Activated CD8-positive, alpha-beta T cell treated with anti-CD3 and anti-CD28 coated beads, Interleukin-2, amount 10 ng/mL, durations not matched to agents 7 days and 5 days (primary cell): ENCODE results near the gene NKX2-3. TPM values are rescaled to one million over a fixed set of nuclear protein-coding genes. Genes with fewer than 3 reads are reported as not detected.

Source experiments
- ATAC-seq: fragments of 150-1000 bp; cut with Tn5 transposase; one replicate; pipeline ENCODE4 v1.10.0; 2021; ENCODE audit warnings: moderate library complexity
- CTCF ChIA-PET: fragments of 350-600 bp; sonication (Branson Sonifier 250); formaldehyde crosslinking; loops from one replicate; lab custom pipeline; 2021; ENCODE audit warnings: antibody characterized with exemption; lab: Charles Lee
- POLR2A ChIA-PET: fragments of 350-600 bp; sonication (Branson Sonifier 250); formaldehyde crosslinking; loops from one replicate; lab custom pipeline; 2021; ENCODE audit warnings: antibody characterized with exemption; lab: Charles Lee
- DNase-seq: peaks from one replicate; pipeline ENCODE4 v3.0.0-alpha.2; 2020
- H3K27ac Mint-ChIP-seq: one replicate; pipeline ENCODE4 v1.8.0; 2021; ENCODE audit warnings: mild to moderate bottlenecking, mixed read lengths
- H3K27me3 Mint-ChIP-seq: one replicate; pipeline ENCODE4 v1.8.0; 2021; ENCODE audit warnings: low read depth, mixed read lengths
- H3K36me3 Mint-ChIP-seq: one replicate; pipeline ENCODE4 v1.8.0; 2021; ENCODE audit warnings: low read depth, mixed read lengths
- H3K4me1 Mint-ChIP-seq: one replicate; pipeline ENCODE4 v1.8.0; 2021; ENCODE audit warnings: low read depth, mixed read lengths
- H3K4me3 Mint-ChIP-seq: one replicate; pipeline ENCODE4 v1.8.0; 2021; ENCODE audit warnings: mild to moderate bottlenecking, mixed read lengths
- H3K9me3 Mint-ChIP-seq: one replicate; pipeline ENCODE4 v1.8.0; 2022; ENCODE audit warnings: mixed read lengths; ENCODE audit not compliant: insufficient read depth
- total RNA-seq, 2 experiments: library from RNA; stranded (reverse); gene quantifications; one replicate each; pipeline ENCODE4 v1.2.3, GENCODE V29; 2021

Gene NKX2-3
- total RNA-seq: not detected

DNA sequence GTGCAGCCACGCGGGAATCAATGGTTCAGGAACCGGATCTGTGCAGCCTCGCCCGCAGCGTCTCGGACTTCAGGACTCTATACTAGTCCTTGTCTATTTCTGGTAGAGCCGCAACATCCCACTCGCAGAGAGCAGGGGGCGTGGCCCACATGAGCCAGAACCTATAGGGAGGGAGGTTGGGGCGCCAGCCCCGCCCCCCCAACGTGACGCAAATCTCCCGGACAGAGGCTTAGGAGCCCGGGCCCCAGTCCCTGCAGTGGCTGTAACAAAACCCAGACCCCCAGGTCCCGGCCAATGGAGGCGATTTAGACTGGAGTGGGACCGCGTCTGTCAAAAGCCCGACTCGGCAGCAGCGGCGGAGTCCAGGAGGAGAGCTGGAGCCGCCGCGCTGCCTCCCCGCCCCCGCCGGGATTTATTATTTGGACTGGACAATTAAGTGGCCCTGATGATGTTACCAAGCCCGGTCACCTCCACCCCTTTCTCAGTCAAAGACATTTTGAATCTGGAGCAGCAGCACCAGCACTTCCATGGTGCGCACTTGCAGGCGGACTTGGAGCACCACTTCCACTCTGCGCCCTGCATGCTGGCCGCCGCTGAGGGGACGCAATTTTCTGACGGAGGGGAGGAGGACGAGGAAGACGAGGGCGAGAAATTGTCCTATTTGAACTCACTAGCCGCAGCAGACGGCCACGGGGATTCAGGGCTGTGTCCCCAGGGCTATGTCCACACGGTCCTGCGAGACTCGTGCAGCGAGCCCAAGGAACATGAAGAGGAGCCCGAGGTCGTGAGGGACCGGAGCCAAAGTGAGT is at the start of gene NKX2-3:
NKX2-3 (plus strand) TSS at position 256 of the 809 bp plus-strand sequence; CDS start at position 446, 190 bp downstream.
- H3K27me3 Mint-ChIP-seq: peaks cover 87% of the 10 kb centered on the region
- CTCF ChIA-PET: no interaction called here
- peaks cover 62% of the 10 kb centered on the region for H3K4me1 Mint-ChIP-seq
- DNase-seq (peak; percentile 42), ATAC-seq (peak; percentile 49)
- H3K9me3 Mint-ChIP-seq: no peaks in the 10 kb centered on the region
- peaks cover 8% of the 10 kb centered on the region for H3K36me3 Mint-ChIP-seq
- H3K27ac Mint-ChIP-seq: no peak within 1 kb of the TSS
- POLR2A ChIA-PET: no interaction called here
- H3K4me3 Mint-ChIP-seq: peak within 1 kb of the TSS; percentile 15

GRCh38 chr10:99484626-99485581 is 47.8 kb upstream of the NKX2-3 start:
- Mint-ChIP-seq H3K27ac (no peak overlapping the region), H3K9me3 (no peaks in the 10 kb centered on the region), H3K4me3 (no peak overlapping the region), H3K4me1 (no peaks in the 10 kb centered on the region), H3K27me3 (peaks cover 24% of the 10 kb centered on the region), H3K36me3 (no peaks in the 10 kb centered on the region)
- DNase-seq: no peak
- ChIA-PET CTCF (interaction anchor here (1.0 to 1.4 kb wide), 3 partner anchors 10 to 127 kb away, joined by 3 to 6 read pairs (median 3); no protein-coding TSS in a partner anchor), POLR2A (no interaction called here)
- no peak for ATAC-seq

DNA sequence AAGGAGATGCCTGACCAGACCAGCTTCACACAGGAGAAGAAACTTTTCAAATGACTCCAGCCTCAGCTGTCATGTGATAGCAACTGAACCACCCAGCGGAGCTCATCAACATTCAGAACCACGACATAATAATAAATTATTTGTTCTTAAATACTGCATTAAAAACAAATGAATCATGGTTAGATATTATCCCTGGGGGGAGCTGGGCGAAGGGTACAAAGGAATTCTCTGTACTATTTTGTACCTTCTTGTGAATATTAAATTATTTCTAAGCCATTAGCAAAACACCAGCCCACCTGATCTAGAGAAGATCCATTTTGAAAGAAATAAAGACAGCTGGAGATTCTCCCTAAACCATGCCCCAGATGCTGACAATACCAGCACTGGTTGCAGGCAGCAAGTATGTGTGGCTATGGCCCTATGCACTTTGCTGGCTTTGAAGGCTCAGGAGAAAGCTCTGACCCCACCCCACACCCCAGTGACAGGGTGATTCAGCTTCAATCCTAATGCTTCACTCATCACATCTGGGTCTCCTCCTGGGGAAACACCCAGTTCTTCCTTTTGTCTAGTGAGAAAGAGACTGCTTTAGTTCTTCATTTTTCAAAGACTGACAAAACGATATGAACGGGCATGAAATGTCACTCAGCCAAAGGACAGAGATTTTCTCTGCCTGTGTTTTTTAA is 45.5 kb upstream of the NKX2-3 start:
- no peaks in the 10 kb centered on the region for H3K9me3 Mint-ChIP-seq
- no peaks in the 10 kb centered on the region for H3K36me3 Mint-ChIP-seq
- CTCF ChIA-PET: no interaction called here
- DNase-seq (no peak), ATAC-seq (no peak)
- no peak overlapping the region for H3K4me3 Mint-ChIP-seq
- POLR2A ChIA-PET: no interaction called here
- peaks cover 38% of the 10 kb centered on the region for H3K27me3 Mint-ChIP-seq
- no peak overlapping the region for H3K27ac Mint-ChIP-seq
- H3K4me1 Mint-ChIP-seq: no peaks in the 10 kb centered on the region

GRCh38 chr10:99489271-99489670 is 43.5 kb upstream of the NKX2-3 start:
- ATAC-seq: no peak
- H3K27me3 Mint-ChIP-seq: peaks cover 39% of the 10 kb centered on the region

DNA sequence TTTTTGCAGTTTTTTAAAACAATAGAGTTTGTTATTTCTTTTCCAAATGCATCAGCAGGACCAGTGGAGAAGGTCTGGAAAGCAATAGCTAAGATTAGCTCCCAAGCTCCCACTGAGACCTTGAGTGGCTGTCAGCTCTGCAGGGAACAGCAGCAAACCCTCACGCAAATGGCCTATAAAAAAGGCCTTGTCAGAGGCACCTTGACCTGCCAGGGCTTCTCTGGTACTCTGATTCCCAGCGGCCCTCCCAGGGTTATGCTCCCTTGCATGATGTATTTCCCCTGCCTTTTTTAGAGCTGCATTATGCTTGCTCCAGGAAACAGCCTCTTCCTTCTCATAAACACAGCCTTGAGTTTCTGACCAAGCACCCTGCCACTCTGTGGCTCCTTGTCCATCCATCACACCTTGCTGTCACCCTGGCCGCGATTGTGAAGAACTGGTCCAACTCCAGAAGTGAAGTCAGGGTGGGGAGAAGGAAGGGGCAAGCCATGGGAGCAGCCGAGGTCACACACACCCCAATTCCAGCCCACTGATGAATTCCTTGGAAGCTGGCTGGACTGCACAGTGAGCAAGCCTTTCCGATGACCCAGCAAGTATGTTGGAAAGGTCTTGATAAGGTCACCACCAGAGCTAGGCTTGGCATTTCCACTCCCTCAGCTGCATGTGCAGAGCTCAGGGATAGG is 35.3 kb upstream of the NKX2-3 start:
- peaks cover 16% of the 10 kb centered on the region for H3K27me3 Mint-ChIP-seq
- ATAC-seq: no peak

More at GRCh38 chr10:99489271-99489670, 43.5 kb upstream of the NKX2-3 start:
- no peak for DNase-seq
- Mint-ChIP-seq H3K36me3 (no peaks in the 10 kb centered on the region), H3K4me3 (no peak overlapping the region), H3K4me1 (no peaks in the 10 kb centered on the region), H3K27ac (no peak overlapping the region), H3K9me3 (no peaks in the 10 kb centered on the region)
- POLR2A ChIA-PET: no interaction called here
- CTCF ChIA-PET: no interaction called here

GRCh38 chr10:99506416-99506815 is 26.3 kb upstream of the NKX2-3 start:
- ChIA-PET CTCF (no interaction called here), POLR2A (no interaction called here)
- Mint-ChIP-seq H3K4me1 (no peaks in the 10 kb centered on the region), H3K4me3 (no peak overlapping the region), H3K36me3 (no peaks in the 10 kb centered on the region), H3K27me3 (peaks cover 16% of the 10 kb centered on the region), H3K9me3 (no peaks in the 10 kb centered on the region), H3K27ac (no peak overlapping the region)
- DNase-seq (no peak), ATAC-seq (no peak)

More for the DNA sequence above, 35.3 kb upstream of the NKX2-3 start:
- CTCF ChIA-PET: no interaction called here
- Mint-ChIP-seq H3K4me1 (no peaks in the 10 kb centered on the region), H3K36me3 (no peaks in the 10 kb centered on the region), H3K4me3 (no peak overlapping the region), H3K27ac (no peak overlapping the region), H3K9me3 (no peaks in the 10 kb centered on the region)
- DNase-seq: no peak
- POLR2A ChIA-PET: no interaction called here

DNA sequence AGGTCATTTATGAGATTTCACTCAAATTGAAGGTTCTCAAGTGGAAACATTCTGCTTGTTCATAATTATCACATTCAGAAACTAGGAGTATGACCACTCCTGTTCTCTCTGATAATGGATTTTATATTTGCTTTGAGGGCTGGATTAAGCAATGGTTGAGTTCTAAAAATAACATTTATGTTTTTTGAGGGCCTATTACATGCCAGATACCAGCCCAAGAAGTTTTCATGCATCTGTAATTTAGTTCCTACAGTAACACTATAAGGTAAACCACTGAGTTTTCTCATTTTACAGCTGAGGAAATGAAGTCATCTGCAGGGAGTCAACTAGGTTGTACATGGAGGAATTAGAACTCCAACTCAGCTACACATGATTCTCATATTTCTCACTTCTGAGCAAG is 25.5 kb upstream of the NKX2-3 start:
- Mint-ChIP-seq H3K27me3 (peaks cover 17% of the 10 kb centered on the region), H3K4me1 (no peaks in the 10 kb centered on the region), H3K36me3 (no peaks in the 10 kb centered on the region), H3K9me3 (no peaks in the 10 kb centered on the region), H3K4me3 (no peak overlapping the region), H3K27ac (no peak overlapping the region)
- DNase-seq: no peak
- ATAC-seq: no peak
- POLR2A ChIA-PET: no interaction called here
- CTCF ChIA-PET: no interaction called here

DNA sequence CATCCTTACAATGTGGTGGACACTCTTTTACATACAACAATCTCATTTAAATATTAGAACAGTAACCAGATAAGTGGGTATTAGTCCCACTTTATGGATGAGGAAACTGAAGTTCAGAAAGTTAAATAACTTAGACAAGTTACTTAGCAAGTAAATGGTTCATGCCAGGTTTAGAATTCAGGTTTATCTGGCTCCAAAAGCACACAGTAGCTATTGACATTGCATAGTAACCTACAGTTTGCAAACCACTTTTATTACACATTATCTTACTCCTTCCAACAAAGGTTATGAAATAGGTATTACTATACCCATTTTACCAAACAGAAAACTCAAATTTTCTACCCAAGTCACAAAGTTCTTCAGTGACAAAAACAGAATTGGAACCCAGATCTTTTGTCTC is 19.7 kb upstream of the NKX2-3 start:
- no peaks in the 10 kb centered on the region for H3K4me1 Mint-ChIP-seq
- DNase-seq (no peak), ATAC-seq (no peak)
- no peak overlapping the region for H3K27ac Mint-ChIP-seq
- ChIA-PET CTCF (interaction anchor here (1.8 kb wide), 1 partner anchor 47 kb away, joined by 4 read pairs; no protein-coding TSS in a partner anchor), POLR2A (no interaction called here)
- H3K4me3 Mint-ChIP-seq: no peak overlapping the region
- no peaks in the 10 kb centered on the region for H3K36me3 Mint-ChIP-seq
- no peaks in the 10 kb centered on the region for H3K9me3 Mint-ChIP-seq
- H3K27me3 Mint-ChIP-seq: peaks cover 31% of the 10 kb centered on the region

GRCh38 chr10:99519690-99520039 is 13.1 kb upstream of the NKX2-3 start:
- ATAC-seq (no peak), DNase-seq (no peak)
- no peaks in the 10 kb centered on the region for H3K36me3 Mint-ChIP-seq
- CTCF ChIA-PET: no interaction called here
- H3K4me3 Mint-ChIP-seq: no peak overlapping the region
- POLR2A ChIA-PET: no interaction called here
- no peak overlapping the region for H3K27ac Mint-ChIP-seq
- H3K27me3 Mint-ChIP-seq: peaks cover 56% of the 10 kb centered on the region
- peaks cover 2% of the 10 kb centered on the region for H3K4me1 Mint-ChIP-seq
- H3K9me3 Mint-ChIP-seq: no peaks in the 10 kb centered on the region

DNA sequence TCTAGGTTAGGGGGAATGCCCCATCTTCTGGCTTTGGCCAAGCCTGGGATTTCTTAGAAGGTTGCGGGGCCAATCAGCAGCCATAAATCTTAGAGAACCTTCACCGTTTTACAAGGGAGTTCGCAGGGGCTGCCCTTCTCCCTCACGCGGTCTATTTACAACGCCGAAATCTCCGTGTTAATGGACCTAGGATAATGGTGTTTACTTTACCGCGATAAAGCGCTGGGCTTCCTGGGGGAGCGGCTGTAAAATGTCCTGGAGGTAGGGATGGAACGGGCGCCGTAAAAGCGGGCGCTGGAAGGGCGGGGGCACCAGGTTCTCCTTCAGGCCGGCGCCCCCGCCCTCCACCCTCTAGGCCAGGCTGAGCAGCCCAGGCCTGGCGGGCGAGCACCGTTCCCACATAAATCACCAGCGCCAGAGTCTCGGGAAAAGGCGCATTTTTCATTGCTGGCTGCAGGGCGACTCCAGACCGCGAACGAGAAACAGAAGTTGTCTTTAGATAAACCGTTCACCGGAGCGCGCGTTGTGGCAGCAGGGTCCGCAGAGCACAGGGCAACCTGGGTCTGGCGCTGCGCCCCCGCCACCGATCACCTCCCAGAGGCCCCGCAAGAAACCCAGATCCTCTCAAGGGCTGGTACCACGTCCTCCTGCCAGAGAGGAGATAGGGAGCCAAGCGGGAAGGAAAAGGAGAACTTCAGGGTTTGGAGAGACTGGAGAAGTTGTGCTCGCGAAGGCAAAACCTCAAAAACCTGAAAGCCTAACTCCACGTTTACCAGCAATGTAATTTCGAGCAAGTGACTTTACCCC is 12.5 kb upstream of the NKX2-3 start:
- ChIA-PET POLR2A (no interaction called here), CTCF (interaction anchor here (0.7 kb wide), 1 partner anchor 1095 kb away, joined by 3 read pairs; no protein-coding TSS in a partner anchor)
- H3K9me3 Mint-ChIP-seq: no peaks in the 10 kb centered on the region
- ATAC-seq: no peak
- no peak overlapping the region for H3K27ac Mint-ChIP-seq
- H3K4me1 Mint-ChIP-seq: peaks cover 2% of the 10 kb centered on the region
- DNase-seq: no peak
- no peaks in the 10 kb centered on the region for H3K36me3 Mint-ChIP-seq
- no peak overlapping the region for H3K4me3 Mint-ChIP-seq
- peaks cover 59% of the 10 kb centered on the region for H3K27me3 Mint-ChIP-seq
